Cerebellar cortex (tissue), 1 donor: ENCODE measurements around the gene STAB2.
"Not testable (repeated sequence)": the region's sequence is repeated elsewhere in the genome, so short reads cannot be mapped to it uniquely, and the experiment has no call there.

Experiments
- DNase-seq: peaks from one replicate; pipeline ENCODE4 v3.0.0-alpha.2; 2015; ENCODE audit warnings: low spot score

STAB2 gene

DNA sequence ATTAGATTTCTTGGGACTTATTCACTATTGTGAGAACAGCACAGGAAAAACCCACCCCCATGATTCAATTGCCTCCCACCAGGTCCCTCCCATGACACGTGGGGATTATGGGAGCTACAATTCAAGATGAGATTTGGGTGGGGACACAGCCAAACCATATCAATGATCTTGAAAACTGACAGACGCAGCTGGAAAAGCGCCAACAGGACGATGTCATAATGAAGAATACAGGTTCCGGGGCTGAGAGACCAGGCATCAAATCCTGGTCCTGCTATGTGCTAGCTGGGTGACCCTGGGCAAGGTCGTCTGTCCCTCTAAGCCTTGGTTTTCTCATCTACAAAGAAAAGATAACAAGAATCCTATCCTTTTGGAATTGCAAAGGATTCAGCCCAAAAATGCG lies 222.6 kb downstream of the STAB2 start:
- not testable (repeated sequence) for DNase-seq

DNA sequence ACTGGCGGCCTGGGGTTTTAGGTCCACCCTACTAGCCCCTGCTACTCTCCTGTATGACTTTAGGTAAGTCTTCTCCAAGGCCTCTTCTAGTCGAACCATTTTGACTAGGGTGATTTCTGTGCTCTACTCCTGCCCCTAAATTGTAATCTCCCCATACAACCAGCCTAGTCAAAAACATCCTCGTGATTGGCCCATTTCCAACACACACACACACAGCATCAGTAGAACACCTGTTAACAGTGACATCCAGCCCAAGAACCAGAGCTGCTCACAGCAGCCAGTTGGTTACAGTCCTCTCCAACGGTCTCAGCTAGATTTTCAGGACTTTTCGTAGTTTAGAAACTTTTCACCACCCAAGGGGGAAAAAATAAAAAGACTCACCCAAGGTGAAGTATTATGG lies 223.0 kb downstream of the STAB2 start:
- DNase-seq = no peak

DNA sequence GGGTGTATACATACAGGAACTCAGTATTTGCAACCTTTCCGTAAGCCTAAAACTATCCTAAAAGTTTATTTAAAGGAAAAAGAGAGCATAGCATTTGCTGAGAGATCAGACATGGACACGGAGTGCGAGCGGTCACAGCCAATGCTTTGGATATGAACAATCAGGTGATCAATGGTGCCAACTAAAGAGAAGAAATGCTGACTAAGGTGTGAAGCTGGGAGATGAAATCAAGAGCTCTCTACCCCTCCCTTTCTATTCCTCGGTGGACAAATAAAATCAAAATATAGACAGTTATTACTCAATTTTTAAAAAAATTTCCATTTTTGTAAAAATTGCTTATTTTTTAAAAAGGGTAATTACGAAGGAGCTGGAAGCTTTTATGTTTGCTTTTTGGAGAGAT lies 224.7 kb downstream of the STAB2 start:
- no peak for DNase-seq

DNA sequence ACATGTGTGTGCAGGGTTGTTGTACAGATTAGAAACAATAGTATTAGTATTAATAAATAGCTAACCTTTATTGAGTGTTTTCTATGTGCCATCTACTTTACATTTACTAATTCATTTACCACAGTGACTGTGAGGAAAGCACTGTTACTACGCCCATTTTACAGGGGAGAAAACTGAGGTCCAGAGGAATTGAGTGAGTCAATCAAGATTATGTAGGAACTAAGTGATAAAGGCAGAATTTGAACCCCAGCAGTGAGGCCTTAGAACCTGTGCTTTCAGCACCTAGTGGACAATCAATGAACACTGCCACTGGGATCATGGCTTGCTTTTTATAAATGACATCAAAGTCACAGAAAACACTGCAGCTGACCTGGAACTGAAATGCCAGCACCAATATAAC lies 225.7 kb downstream of the STAB2 start:
- DNase-seq = no peak

DNA sequence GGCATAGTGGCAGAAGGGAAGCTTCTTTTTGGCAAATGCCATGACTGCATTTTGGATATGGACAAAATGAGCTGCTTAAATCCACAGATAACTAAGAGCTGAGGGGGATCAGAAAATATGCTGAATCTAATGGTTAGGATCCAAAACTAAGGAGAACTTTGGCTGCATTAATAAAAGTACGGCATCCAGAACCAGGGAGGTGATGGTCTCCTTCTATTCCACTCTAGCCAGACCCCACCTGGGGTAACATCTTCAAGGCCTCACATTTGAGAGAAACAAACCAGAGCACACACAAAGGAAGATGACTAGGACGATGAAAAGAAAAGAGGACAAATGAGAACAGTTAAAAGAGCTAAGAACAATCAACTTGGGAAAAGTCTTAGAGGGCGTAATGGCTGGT lies 226.4 kb downstream of the STAB2 start:
- DNase-seq = no peak

DNA sequence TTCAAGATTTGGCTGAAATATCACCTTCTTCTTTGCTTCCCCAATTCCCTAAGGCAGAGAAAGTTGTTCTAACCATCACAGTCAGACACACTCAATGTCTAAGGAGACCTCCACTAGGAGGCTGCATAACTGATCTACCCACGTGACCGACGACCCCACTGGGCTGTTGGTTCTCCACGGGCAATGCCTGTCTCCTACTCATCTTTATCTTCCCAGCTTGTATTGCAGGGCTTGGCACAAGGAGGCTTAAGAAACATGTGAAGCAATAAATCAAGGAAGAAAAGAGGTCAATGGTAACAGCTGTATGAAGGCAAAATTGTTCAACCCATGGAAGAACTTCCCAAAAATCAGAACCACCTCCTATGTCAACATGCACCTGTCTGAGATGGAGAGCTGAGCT lies 226.9 kb downstream of the STAB2 start:
- DNase-seq = no peak

DNA sequence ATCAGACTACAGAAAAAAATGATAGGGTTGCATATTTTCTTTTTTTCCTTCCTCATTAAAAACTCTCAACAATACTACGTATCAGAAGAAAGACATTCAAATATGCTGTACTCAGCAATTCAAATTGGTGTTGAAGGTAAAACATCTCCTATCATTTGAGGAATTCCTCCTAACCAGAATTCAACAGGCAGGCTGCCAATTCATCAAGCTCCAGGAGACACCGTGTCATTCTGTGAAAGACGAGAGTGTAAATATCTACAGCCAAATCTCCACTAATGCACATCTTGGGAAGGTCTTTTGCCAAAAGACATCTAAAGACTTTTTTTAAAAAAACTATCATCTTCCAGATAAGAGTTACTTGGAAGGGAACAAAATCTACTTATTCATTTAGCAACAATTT lies 227.4 kb downstream of the STAB2 start:
- no peak for DNase-seq
